SJSA1 (cell line): ENCODE data around the gene ACTRT2. TPM values are rescaled to one million over a fixed set of nuclear protein-coding genes. Genes with fewer than 3 reads are reported as not detected.

Source experiments
- DNase-seq, 2 experiments: peaks; one replicate each; pipeline ENCODE4 v3.0.0-alpha.2; 2015 to 2020; ENCODE audit warnings: low spot score in 2 of 2, low read depth in 1 of 2
- H3K27ac ChIP-seq: fragments of 250-450 bp; sonication (Bioruptor Pico); 2 replicates; pipeline ENCODE4 v1.5.1; 2020; ENCODE audit warnings: mild to moderate bottlenecking, moderate library complexity
- H3K27me3 ChIP-seq: fragments of 250-450 bp; sonication (Bioruptor Pico); replicated peaks from 2 replicates; pipeline ENCODE4 v1.5.1; 2020; ENCODE audit warnings: mild to moderate bottlenecking, moderate library complexity
- H3K36me3 ChIP-seq: fragments of 250-450 bp; sonication (Bioruptor Pico); 2 replicates; pipeline ENCODE4 v1.5.1; 2020; ENCODE audit warnings: mild to moderate bottlenecking
- H3K4me1 ChIP-seq: fragments of 250-450 bp; sonication (Bioruptor Pico); replicated peaks from 2 replicates; pipeline ENCODE4 v1.6.1; 2021; ENCODE audit warnings: mild to moderate bottlenecking
- H3K4me3 ChIP-seq: fragments of 250-450 bp; sonication (Bioruptor Pico); 2 replicates; pipeline ENCODE4 v1.5.1; 2020; ENCODE audit warnings: mild to moderate bottlenecking
- H3K9me3 ChIP-seq: fragments of 250-450 bp; sonication (Bioruptor Pico); replicated peaks from 2 replicates; pipeline ENCODE4 v1.5.1; 2020; ENCODE audit warnings: mild to moderate bottlenecking
- total RNA-seq: library from RNA; depleted of rRNA; stranded (reverse); fragments of >200 nt; shearing (Covaris generic); gene quantifications from 2 replicates; pipeline ENCODE4 v1.2.3, GENCODE V29; 2014; rRNA removed

ACTRT2 gene
- total RNA-seq, 1 experiment from 2014 or later, result not detected

DNA sequence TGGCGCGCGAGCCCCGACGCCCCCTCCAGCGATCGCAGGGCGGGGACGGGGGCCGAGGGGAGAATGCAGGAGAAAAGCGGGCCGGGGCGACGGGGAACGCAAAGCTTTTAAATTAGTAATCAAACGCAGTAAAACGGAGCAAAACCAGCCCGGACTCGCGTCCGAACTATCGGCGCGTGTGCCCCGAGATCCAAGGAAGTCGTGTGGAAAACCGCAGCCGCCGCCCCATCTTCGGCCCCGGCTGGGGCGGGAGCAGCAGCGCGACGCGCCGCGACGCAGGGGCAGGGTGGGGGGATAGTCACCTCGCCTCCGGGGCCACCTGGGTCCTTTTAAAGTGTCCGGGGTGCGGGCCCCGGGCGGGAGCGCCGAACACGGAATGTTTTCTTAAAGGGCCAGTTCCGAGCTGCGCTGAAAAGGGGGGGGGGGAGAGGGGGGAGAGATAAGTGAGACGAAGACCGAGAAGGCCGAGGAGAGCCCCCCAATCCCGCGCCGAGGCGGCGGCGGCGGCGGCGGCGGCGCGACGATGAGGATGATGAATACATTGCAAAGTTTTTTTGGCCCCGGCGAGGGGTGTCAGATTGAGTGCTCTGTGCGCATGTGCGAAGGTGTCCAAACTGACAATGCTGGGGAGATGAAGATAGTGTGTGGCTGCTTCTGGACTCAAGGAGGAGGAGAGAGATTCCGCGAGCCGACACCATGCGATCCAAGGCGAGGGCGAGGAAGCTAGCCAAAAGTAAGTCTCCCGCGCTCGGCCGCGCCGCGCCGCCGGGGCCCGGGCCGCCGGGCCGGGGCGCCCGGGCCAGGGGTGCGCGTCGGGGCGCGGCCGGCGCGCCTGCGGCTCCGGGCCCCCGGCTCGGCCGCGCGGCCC is 47.5 kb downstream of the ACTRT2 start, which contains the start of gene PRDM16:
PRDM16 (plus strand) TSS at position 640 of the 868 bp plus-strand sequence; CDS start at position 697, 57 bp downstream.
- Histone ChIP-seq H3K9me3 (peaks cover 4% of the 10 kb centered on the region; the same call in 1 of the 2 replicates), H3K36me3 (no peaks in the 10 kb centered on the region), H3K4me3 (peak within 1 kb of the TSS; percentile 72), H3K27ac (no peak within 1 kb of the TSS), H3K27me3 (peaks cover 28% of the 10 kb centered on the region), H3K4me1 (peaks cover 11% of the 10 kb centered on the region)
- peak in 1 of 2 experiments; percentile 14 for DNase-seq

DNA sequence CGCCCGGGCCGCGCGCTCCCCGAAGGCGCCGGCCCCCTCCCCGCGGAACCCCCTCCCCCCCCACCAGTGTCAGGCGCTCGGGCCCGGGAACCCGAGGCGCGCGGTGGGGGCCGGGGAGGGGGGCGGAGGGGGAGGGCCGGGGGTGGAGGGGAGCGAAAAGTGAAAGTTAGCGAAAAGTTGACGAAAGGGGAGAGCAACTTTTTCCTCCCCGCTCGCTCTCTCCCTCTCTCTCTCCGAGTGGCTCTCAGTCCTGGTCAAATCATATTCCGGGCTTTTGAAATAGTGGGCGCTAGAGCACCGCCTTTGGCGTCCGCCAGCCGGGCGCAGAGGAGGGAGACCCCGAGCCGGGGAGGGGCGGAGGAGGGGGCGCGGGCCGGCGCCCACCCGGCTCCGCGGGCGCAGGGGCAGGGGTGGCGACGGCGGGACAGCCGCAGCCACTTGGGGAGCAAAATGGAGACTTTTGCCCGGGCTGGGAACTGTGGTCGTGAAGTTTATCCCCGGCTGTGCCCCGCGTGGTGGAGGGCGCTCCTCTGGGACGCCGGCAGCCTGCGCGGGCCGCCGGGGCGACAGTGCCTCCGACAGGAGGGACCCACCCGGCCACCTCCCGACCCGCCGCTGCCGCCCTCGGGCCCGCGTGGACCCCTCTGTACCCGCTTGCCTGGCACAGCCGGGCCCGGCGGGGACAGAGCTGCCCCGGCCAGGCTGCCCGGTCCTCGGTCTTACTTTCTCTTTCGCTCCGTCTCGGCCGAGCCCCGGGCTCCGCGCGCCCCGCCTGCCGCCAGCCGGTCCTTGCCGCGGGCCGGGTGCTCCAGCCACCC is 48.4 kb downstream of the ACTRT2 start:
- no peak overlapping the region for H3K27ac ChIP-seq
- H3K36me3 ChIP-seq, result no peaks in the 10 kb centered on the region
- peaks cover 11% of the 10 kb centered on the region for H3K4me1 ChIP-seq
- H3K4me3 ChIP-seq, result peak overlapping the region; percentile 72
- H3K27me3 ChIP-seq, result peaks cover 28% of the 10 kb centered on the region
- peak in 1 of 2 experiments; percentile 43 for DNase-seq
- peaks cover 4% of the 10 kb centered on the region; the same call in 1 of the 2 replicates for H3K9me3 ChIP-seq

DNA sequence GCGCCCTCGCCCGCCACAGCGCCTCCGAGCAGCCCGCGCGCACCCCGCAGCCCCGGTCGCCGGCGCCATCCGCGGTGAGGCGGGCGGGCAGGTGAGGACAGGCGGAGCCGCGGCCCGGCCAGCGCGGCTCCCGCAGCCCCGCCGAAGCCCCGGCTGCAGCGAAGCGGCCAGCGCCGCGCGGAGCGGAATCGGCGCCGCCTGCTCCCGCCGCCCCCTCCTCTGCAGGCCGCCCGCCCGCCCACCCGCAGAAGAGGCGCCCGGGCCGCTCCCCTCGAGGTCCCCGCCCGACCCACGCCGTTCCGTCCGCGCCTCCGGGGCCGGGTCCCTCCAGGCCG is 49.0 kb downstream of the ACTRT2 start:
- Histone ChIP-seq H3K4me3 (peak overlapping the region; percentile 72), H3K9me3 (peaks cover 4% of the 10 kb centered on the region; the same call in 1 of the 2 replicates), H3K4me1 (peaks cover 11% of the 10 kb centered on the region), H3K36me3 (no peaks in the 10 kb centered on the region), H3K27ac (no peak overlapping the region), H3K27me3 (peaks cover 28% of the 10 kb centered on the region)
- DNase-seq, result no peak

DNA sequence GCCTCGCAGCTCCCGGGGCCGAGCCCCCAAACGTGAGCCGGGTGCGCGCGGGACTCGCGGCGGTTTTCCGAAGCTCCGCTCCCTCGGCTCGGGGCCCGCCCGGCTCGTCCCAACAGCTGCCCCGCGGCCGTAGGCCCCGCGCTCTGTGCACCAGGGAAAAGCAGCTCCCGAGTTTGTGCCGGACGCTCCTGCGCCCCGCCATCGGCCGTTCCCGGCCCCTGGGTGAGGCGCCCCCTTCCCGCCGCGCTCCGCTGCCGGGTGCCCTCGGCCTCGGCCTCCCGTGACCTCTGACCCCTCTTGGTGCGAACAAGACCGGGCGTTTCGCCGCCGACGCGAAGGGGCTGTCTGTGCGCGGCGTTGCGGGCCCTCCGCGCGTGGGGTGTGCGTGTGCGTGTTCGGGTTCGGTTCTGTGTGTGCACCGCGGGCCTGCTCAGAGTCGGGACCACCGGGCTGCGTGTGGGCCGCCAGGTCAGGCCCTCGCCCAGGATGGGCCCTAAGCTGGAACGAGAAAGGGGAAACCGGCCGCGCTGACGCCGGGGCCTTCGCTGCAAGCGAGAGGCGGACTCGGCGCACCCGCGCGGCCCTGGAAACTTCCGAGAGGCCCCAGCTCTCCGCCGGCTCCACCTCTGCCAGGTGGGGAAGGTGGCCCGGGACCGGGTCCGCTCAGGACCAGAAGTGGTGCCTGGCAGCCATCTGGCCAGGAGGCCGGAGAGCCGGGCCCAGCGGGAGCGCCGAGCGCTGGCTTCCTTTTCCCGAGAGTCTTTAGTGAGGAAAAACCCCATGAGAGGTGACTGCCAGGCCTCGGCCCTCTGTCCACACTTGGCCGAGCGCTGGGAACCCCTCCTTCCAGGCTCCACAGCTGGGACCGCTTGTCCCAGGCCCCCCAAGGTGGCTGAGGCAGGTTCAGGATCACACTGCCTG is 49.6 kb downstream of the ACTRT2 start:
- Histone ChIP-seq H3K27me3 (peaks cover 28% of the 10 kb centered on the region), H3K4me1 (peaks cover 11% of the 10 kb centered on the region), H3K36me3 (no peaks in the 10 kb centered on the region), H3K9me3 (peaks cover 4% of the 10 kb centered on the region; the same call in 1 of the 2 replicates), H3K27ac (no peak overlapping the region), H3K4me3 (0 out of 2 replicates have a peak overlapping the region, but pooled peaks have one; percentile 9)
- DNase-seq, result no peak

DNA sequence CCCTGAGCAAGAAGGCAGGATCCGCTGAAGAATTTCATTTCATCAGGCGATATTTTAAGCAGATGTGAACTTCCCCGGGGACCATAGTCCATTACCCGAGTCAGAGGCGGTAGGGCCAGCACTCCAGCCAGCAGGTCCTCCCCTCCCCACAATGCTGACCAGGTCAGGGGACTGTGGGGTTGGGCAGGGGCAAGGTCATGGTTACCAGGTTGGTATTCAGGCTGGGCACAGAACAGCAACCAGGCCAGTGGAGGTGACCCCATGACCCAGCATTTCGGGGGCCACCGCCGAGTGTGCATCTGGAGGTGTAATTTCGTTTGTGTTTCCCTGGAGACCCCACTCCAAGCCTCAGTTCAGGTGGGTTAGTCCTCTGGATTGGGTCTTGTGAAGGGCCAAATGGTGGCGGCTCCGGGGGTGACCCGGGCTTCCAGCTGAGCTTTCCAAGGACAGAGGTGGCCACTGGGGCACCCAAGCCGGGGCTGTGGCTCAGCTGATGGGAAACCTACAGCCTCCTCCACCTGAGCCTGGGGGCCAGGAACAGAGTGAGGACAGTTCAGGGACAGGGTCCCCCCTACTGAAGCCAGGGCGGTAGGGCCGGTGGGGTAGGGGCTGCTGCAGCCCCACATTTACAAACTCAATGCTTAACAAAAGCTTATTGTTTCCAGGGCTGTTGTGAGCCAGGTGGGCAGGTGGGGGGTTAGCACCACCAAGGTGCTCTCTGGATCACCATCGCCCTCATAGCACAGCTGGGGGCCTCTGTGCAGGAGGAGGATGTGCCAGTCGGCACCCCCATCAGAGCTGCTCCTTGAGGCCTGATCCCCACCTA is 50.5 kb downstream of the ACTRT2 start:
- H3K9me3 ChIP-seq, result peaks cover 4% of the 10 kb centered on the region; the same call in 1 of the 2 replicates
- H3K4me3 ChIP-seq, result no peak overlapping the region
- no peak for DNase-seq
- peaks cover 11% of the 10 kb centered on the region for H3K4me1 ChIP-seq
- no peak overlapping the region for H3K27ac ChIP-seq
- no peaks in the 10 kb centered on the region for H3K36me3 ChIP-seq
- peaks cover 28% of the 10 kb centered on the region for H3K27me3 ChIP-seq

Other genes with a start within 250 kb of the ACTRT2 start
- 0.03 and 0.06 TPM in 2 replicates for gene TTC34, start 219.8 kb upstream of the ACTRT2 start, total RNA-seq
- gene PRDM16, start 47.7 kb downstream of the ACTRT2 start, total RNA-seq, result 0.05 TPM in 1 of 2 replicates, not detected in the other